IMR-90 (cell line): ENCODE results near the gene ATXN1. TPM values are rescaled to one million over a fixed set of nuclear protein-coding genes. Genes with fewer than 3 reads are reported as not detected.

Experiments used
- ATAC-seq: fragments of 200-7000 bp; cut with Tn5 transposase; 2 replicates; pipeline ENCODE4 v1.9.1; 2020; ENCODE audit warnings: low read depth, mild to moderate bottlenecking, moderate library complexity
- BruUV-seq: library from RNA; stranded (reverse); fragments of 400-500 nt; replicated peaks from 2 replicates; lab custom pipeline; 2021; lab: Mats Ljungman, UMichigan
- CTCF ChIA-PET: fragments of 300-600 bp; formaldehyde crosslinking; extraction: SDS; loops from one replicate; lab custom pipeline; 2021; ENCODE audit warnings: antibody characterized with exemption; lab: Yijun Ruan, JAX
- POLR2A ChIA-PET: fragments of 300-600 bp; sonication (Branson Sonifier 250); formaldehyde crosslinking; loops from one replicate; lab custom pipeline; 2022; ENCODE audit warnings: antibody characterized with exemption; ENCODE audit not compliant: unreplicated experiment; lab: Charles Lee
- DNase-seq: peaks from one replicate; pipeline ENCODE4 v3.0.0; 2013
- H2AFZ ChIP-seq: replicated peaks from 2 replicates; pipeline ENCODE3; 2013; ENCODE audit warnings: low read length, mild to moderate bottlenecking; ENCODE audit not compliant: poor library complexity
- H2AK5ac ChIP-seq: 2 replicates; pipeline ENCODE4 v1.6.1; 2013; ENCODE audit warnings: low read depth, low read length, inconsistent platforms
- H2AK9ac ChIP-seq: replicated peaks from 2 replicates; pipeline ENCODE3; 2013; ENCODE audit warnings: mild to moderate bottlenecking, low read depth, low read length, moderate library complexity; ENCODE audit not compliant: poor library complexity
- H2BK120ac ChIP-seq: 2 replicates; pipeline ENCODE4 v1.6.1; 2013; ENCODE audit warnings: low read depth, low read length, inconsistent platforms
- H2BK15ac ChIP-seq: 3 replicates; pipeline ENCODE4 v1.6.1; 2013; ENCODE audit warnings: low read depth, low read length, inconsistent platforms
- H2BK20ac ChIP-seq: 2 replicates; pipeline ENCODE4 v1.6.1; 2013; ENCODE audit warnings: low read depth, mild to moderate bottlenecking, inconsistent platforms, low read length, moderate library complexity
- H2BK5ac ChIP-seq: 2 replicates; pipeline ENCODE4 v1.6.1; 2013; ENCODE audit warnings: mild to moderate bottlenecking, low read depth, low read length, inconsistent platforms; ENCODE audit not compliant: poor library complexity, severe bottlenecking
- H3K14ac ChIP-seq: replicated peaks from 2 replicates; pipeline ENCODE4 v1.6.1; 2013; ENCODE audit warnings: low read depth, low read length, inconsistent platforms
- H3K18ac ChIP-seq: 2 replicates; pipeline ENCODE4 v1.6.1; 2013; ENCODE audit warnings: low read depth, low read length, control low read depth
- H3K23ac ChIP-seq: 2 replicates; pipeline ENCODE4 v1.6.1; 2013; ENCODE audit warnings: low read depth, low read length, inconsistent platforms
- H3K27ac ChIP-seq: 2 replicates; pipeline ENCODE4 v1.5.1; 2013; ENCODE audit warnings: mild to moderate bottlenecking, control low read depth, low read length; ENCODE audit not compliant: insufficient read depth
- H3K27me3 ChIP-seq: 2 replicates; pipeline ENCODE4 v1.6.1; 2013; ENCODE audit warnings: low read length; ENCODE audit not compliant: control insufficient read depth, insufficient read depth
- H3K36me3 ChIP-seq: 2 replicates; pipeline ENCODE4 v1.6.1; 2013; ENCODE audit warnings: low read length, mixed read lengths; ENCODE audit not compliant: control insufficient read depth, insufficient read depth
- H3K4ac ChIP-seq: 2 replicates; pipeline ENCODE4 v1.6.1; 2013; ENCODE audit warnings: low read depth, low read length, inconsistent platforms
- H3K4me1 ChIP-seq: 2 replicates; pipeline ENCODE4 v1.6.1; 2013; ENCODE audit warnings: low read length, mixed read lengths; ENCODE audit not compliant: control insufficient read depth, insufficient read depth
- H3K4me2 ChIP-seq: 2 replicates; pipeline ENCODE4 v1.6.1; 2013; ENCODE audit warnings: low read depth, mild to moderate bottlenecking, control low read depth, low read length, moderate library complexity
- H3K4me3 ChIP-seq: 2 replicates; pipeline ENCODE4 v1.5.1; 2013; ENCODE audit warnings: low read depth, mild to moderate bottlenecking, control low read depth, low read length, moderate library complexity; ENCODE audit not compliant: insufficient read depth
- H3K56ac ChIP-seq: 2 replicates; pipeline ENCODE4 v1.6.1; 2013; ENCODE audit warnings: low read length, inconsistent platforms; ENCODE audit not compliant: insufficient read depth; ENCODE audit errors: extremely low read depth
- H3K79me1 ChIP-seq, 2 experiments: 2 replicates each; pipeline ENCODE4 v1.6.1; 2013; ENCODE audit warnings: low read length in 2 of 2, inconsistent platforms in 1 of 2, low read depth in 1 of 2
- H3K9ac ChIP-seq: 2 replicates; pipeline ENCODE4 v1.6.1; 2013; ENCODE audit warnings: low read depth, low read length, control low read depth
- H3K9me1 ChIP-seq: 2 replicates; pipeline ENCODE4 v1.6.1; 2013; ENCODE audit warnings: low read length, inconsistent platforms; ENCODE audit not compliant: insufficient read depth
- H3K9me3 ChIP-seq: 2 replicates; pipeline ENCODE4 v1.6.1; 2013; ENCODE audit warnings: low read length; ENCODE audit not compliant: control insufficient read depth, insufficient read depth
- H4K20me1 ChIP-seq: 2 replicates; pipeline ENCODE4 v1.6.1; 2013; ENCODE audit warnings: low read length, inconsistent platforms; ENCODE audit not compliant: insufficient read depth
- H4K5ac ChIP-seq: 2 replicates; pipeline ENCODE4 v1.6.1; 2013; ENCODE audit warnings: mild to moderate bottlenecking, low read depth, low read length, control low read depth
- H4K8ac ChIP-seq, 2 experiments: 2 replicates each; pipeline ENCODE4 v1.6.1; 2013; ENCODE audit warnings: low read depth in 2 of 2, low read length in 2 of 2, control low read depth in 1 of 2, inconsistent platforms in 1 of 2
- H4K91ac ChIP-seq: 2 replicates; pipeline ENCODE4 v1.6.1; 2013; ENCODE audit warnings: low read depth, low read length, inconsistent platforms; ENCODE audit not compliant: insufficient read depth
- BHLHE40 ChIP-seq: fragments of 150-350 bp; IDR thresholded peaks from 2 replicates; pipeline ENCODE4 v1.6.1; 2016; ENCODE audit warnings: mild to moderate bottlenecking, low read depth, low read length
- CEBPB ChIP-seq: IDR thresholded peaks from 2 replicates; pipeline ENCODE4 v1.6.1; 2012; ENCODE audit warnings: low read depth, low read length, improper control_type of control experiment
- CHD1 ChIP-seq: IDR thresholded peaks from 2 replicates; pipeline ENCODE4 v1.6.1; 2012; ENCODE audit warnings: low read depth, low read length, improper control_type of control experiment
- CTCF ChIP-seq: conservative IDR thresholded peaks from 2 replicates; pipeline ENCODE4 v1.5.1; 2012; ENCODE audit warnings: mild to moderate bottlenecking, low read depth, low read length, improper control_type of control experiment
- ELK1 ChIP-seq: fragments of 150-350 bp; IDR thresholded peaks from 2 replicates; pipeline ENCODE4 v1.6.1; 2016; ENCODE audit warnings: low read depth, mild to moderate bottlenecking, low read length, moderate library complexity, borderline replicate concordance
- FOS ChIP-seq: fragments of 150-350 bp; IDR thresholded peaks from 2 replicates; pipeline ENCODE4 v1.6.1; 2016; ENCODE audit warnings: low read depth, low read length
- MAFK ChIP-seq: IDR thresholded peaks from 2 replicates; pipeline ENCODE4 v1.6.1; 2012; ENCODE audit warnings: low read depth, low read length, improper control_type of control experiment
- MAZ ChIP-seq: IDR thresholded peaks from 2 replicates; pipeline ENCODE4 v1.6.1; 2012; ENCODE audit warnings: low read depth, mild to moderate bottlenecking, low read length, improper control_type of control experiment, moderate library complexity, borderline replicate concordance
- MXI1 ChIP-seq: IDR thresholded peaks from 2 replicates; pipeline ENCODE4 v1.6.1; 2012; ENCODE audit warnings: low read depth, mild to moderate bottlenecking, low read length, moderate library complexity, borderline replicate concordance
- NFE2L2 ChIP-seq: fragments of 150-350 bp; IDR thresholded peaks from 2 replicates; pipeline ENCODE4 v1.6.1; 2016; ENCODE audit warnings: low read depth, mild to moderate bottlenecking, low read length
- POLR2A ChIP-seq: IDR thresholded peaks from 2 replicates; pipeline ENCODE4 v1.6.1; 2012; ENCODE audit warnings: mild to moderate bottlenecking, low read depth, low read length
- RAD21 ChIP-seq: IDR thresholded peaks from 2 replicates; pipeline ENCODE4 v1.6.1; 2012; ENCODE audit warnings: low read length, improper control_type of control experiment
- RCOR1 ChIP-seq: IDR thresholded peaks from 2 replicates; pipeline ENCODE4 v1.6.1; 2012; ENCODE audit warnings: mild to moderate bottlenecking, low read length, improper control_type of control experiment; ENCODE audit not compliant: insufficient replicate concordance
- RFX5 ChIP-seq: IDR thresholded peaks from 2 replicates; pipeline ENCODE4 v1.8.0; 2012; ENCODE audit warnings: low read depth, mild to moderate bottlenecking, low read length, moderate library complexity
- SMC3 ChIP-seq: fragments of 150-350 bp; IDR thresholded peaks from 2 replicates; pipeline ENCODE4 v1.6.1; 2016; ENCODE audit warnings: low read depth, mild to moderate bottlenecking, antibody characterized with exemption, low read length, moderate library complexity
- USF2 ChIP-seq: fragments of 150-350 bp; IDR thresholded peaks from 2 replicates; pipeline ENCODE4 v1.6.1; 2017; ENCODE audit warnings: mild to moderate bottlenecking, antibody characterized with exemption, low read length, low read depth
- WGBS, 2 experiments: methylation state at CpG; one replicate each; pipeline versions ENCODE4 v1.1.5 to v1.1.7; 2013; ENCODE audit warnings: missing lambda C conversion rate in 2 of 2; ENCODE audit not compliant: insufficient read length in 1 of 2; ENCODE audit errors: extremely low coverage in 2 of 2; 5-methylcytosine and 5-hydroxymethylcytosine counted together
- dilution Hi-C: fragments of 300-500 bp; cut with HindIII; formaldehyde crosslinking; loops from one replicate; pipeline ENCODE4 v1.14.3; 2018; ENCODE audit warnings: low sequenced_read_pairs; ENCODE audit not compliant: unreplicated experiment
- in situ Hi-C: fragments of 300-500 bp; cut with MboI; formaldehyde crosslinking; loops from 3 replicates; pipeline ENCODE4 v1.14.3; 2019; ENCODE audit warnings: low sequenced_read_pairs, inconsistent platforms, mixed read lengths
- intact Hi-C: fragments of 100-400 bp; cut with micrococcal nuclease; formaldehyde crosslinking; loops from 2 replicates; pipeline ENCODE4 v1.10.0; 2022
- polyA plus RNA-seq, 3 experiments: library from polyadenylated mRNA; depleted of rRNA; stranded (reverse); fragments of >200 nt; gene quantifications; 2 replicates each; pipeline ENCODE4 v1.2.3, GENCODE V29; 2012; ENCODE audit warnings: low replicate concordance in 1 of 3
- total RNA-seq: library from RNA; depleted of rRNA; stranded (reverse); fragments of >200 nt; gene quantifications from 2 replicates; pipeline ENCODE4 v1.2.3, GENCODE V29; 2012

The ATXN1 gene
- total and polyA plus RNA-seq, 2 of the 4 experiments (the other 2 are of a cell fraction) = 7.3 to 11.1 TPM

- Histone ChIP-seq H2BK5ac (no peak overlapping the region), H3K9me3 (no peaks in the 10 kb centered on the region), H3K14ac (no peak overlapping the region), H3K4me1 (0 out of 2 replicates have a peak, but pooled peaks cover 2% of the 10 kb centered on the region), H3K56ac (no peak overlapping the region), H4K5ac (no peak overlapping the region), H3K4ac (no peak overlapping the region), H4K91ac (no peak overlapping the region), H3K27ac (no peak overlapping the region), H3K27me3 (no peaks in the 10 kb centered on the region), H2AFZ (no peak overlapping the region), H4K20me1 (no peaks in the 10 kb centered on the region), H2BK20ac (no peak overlapping the region), H3K79me1 (peaks cover 5 to 6% of the 10 kb centered on the region in 2 experiments; a peak in 2 of 4 replicates), H2AK5ac (no peak overlapping the region), H2AK9ac (no peak overlapping the region), H3K18ac (no peak overlapping the region), H3K4me3 (no peak overlapping the region), H3K23ac (no peak overlapping the region), H4K8ac (no peak overlapping the region), H3K9me1 (no peaks in the 10 kb centered on the region), H3K4me2 (no peak overlapping the region), H3K36me3 (no peaks in the 10 kb centered on the region), H2BK120ac (no peak overlapping the region), H2BK15ac (no peak overlapping the region), H3K9ac (no peak overlapping the region)
- no CpG with 5 or more reads among the region's 6 CpGs for WGBS, 2 experiments
- dilution Hi-C loops (no loop called here), in situ Hi-C loops (no loop called here), intact Hi-C loops (no loop called here)
- BruUV-seq = no TSS peak
- DNase-seq = no peak
- ChIA-PET CTCF (no interaction called here), POLR2A (no interaction called here)
- TF ChIP-seq RFX5 = no peak
- TF ChIP-seq MAFK = no peak
- TF ChIP-seq MAZ = no peak
- no peak for TF ChIP-seq BHLHE40
- no peak for TF ChIP-seq SMC3
- no peak for TF ChIP-seq CHD1
- no peak for TF ChIP-seq RAD21
- no peak for TF ChIP-seq CTCF
- TF ChIP-seq POLR2A = no peak
- TF ChIP-seq NFE2L2 = no peak
- TF ChIP-seq MXI1 = no peak
- no peak for TF ChIP-seq RCOR1
- no peak for TF ChIP-seq CEBPB
- no peak for TF ChIP-seq FOS
- no peak for TF ChIP-seq USF2
- no peak for TF ChIP-seq ELK1
- ATAC-seq = no peak
Measured at GRCh38 chr6:16461491-16461890, 299.8 kb downstream of the ATXN1 start.
